Measurements from ENCODE around the gene ASAH2B. TPM values are rescaled to one million over a fixed set of nuclear protein-coding genes. Genes with fewer than 3 reads are reported as not detected.
"Not testable (repeated sequence)": the region's sequence is repeated elsewhere in the genome, so short reads cannot be mapped to it uniquely, and the experiment has no call there.

ASAH2B gene
- total RNA-seq: 1 to 10 TPM; 2.4 to 3.5 (median 3.1) TPM

- H3K27ac ChIP-seq: peak within 1 kb of the TSS; percentile 18 to 72 (median 62)
- H3K4me1 ChIP-seq: peaks cover 4 to 5% of the 10 kb centered on the region in 2 donors
- DNase-seq: peak; percentile 79 to 88
- H3K9me3 ChIP-seq: no peaks in the 10 kb centered on the region
- peak within 1 kb of the TSS; percentile 21 to 78 (median 71) for H3K4me3 ChIP-seq (replicated peaks in 1 of 3)
- WGBS, 2 donors: 1% methylated on average over 33 to 58 of the region's 62 CpGs
- H3K27me3 ChIP-seq: no peaks in the 10 kb centered on the region
- TF ChIP-seq CTCF (IDR thresholded peaks at IDR 0.05) (no peak), POLR2A (IDR thresholded peaks at IDR 0.05) (peak in 1 of 2 donors; percentile 49)
- intact Hi-C loops (cut with DNase I): no loop called here
- H3K36me3 ChIP-seq: no peaks in the 10 kb centered on the region
Measured at GRCh38 chr10:50739618-50740292, at the start of gene ASAH2B. TSS of gene ASAH2B (plus strand) at chr10:50739936. CDS start at chr10:50745131, 5,195 bp downstream.

- H3K27me3 ChIP-seq; intact Hi-C loops (cut with DNase I); H3K27ac ChIP-seq; H3K36me3 ChIP-seq; DNase-seq; H3K4me3 ChIP-seq (replicated peaks in 1 of 3); H3K9me3 ChIP-seq; H3K4me1 ChIP-seq: not testable (repeated sequence)
- 20 to 43% methylated on average over 1 of the region's 4 CpGs for WGBS, 2 donors
Measured at GRCh38 chr10:50697819-50698218, 41.9 kb upstream of the ASAH2B start.

- DNase-seq; H3K4me3 ChIP-seq (replicated peaks in 1 of 3); H3K9me3 ChIP-seq; H3K27ac ChIP-seq; intact Hi-C loops (cut with DNase I); H3K4me1 ChIP-seq; H3K27me3 ChIP-seq; H3K36me3 ChIP-seq: not testable (repeated sequence)
- WGBS, 2 donors: 100% methylated on average over 1 of the region's 5 CpGs; no CpG with 5 or more reads in 1 of the 2 donors
Measured at GRCh38 chr10:50701947-50702346, 37.8 kb upstream of the ASAH2B start.

- H3K9me3 ChIP-seq; H3K36me3 ChIP-seq; DNase-seq; H3K4me1 ChIP-seq; H3K27me3 ChIP-seq; H3K27ac ChIP-seq; H3K4me3 ChIP-seq (replicated peaks in 1 of 3); intact Hi-C loops (cut with DNase I): not testable (repeated sequence)
- WGBS, 2 donors: 79 to 96% methylated on average over 2 to 6 of the region's 7 CpGs
Measured at GRCh38 chr10:50702997-50703396, 36.7 kb upstream of the ASAH2B start.

GRCh38 chr10:50704436-50705079 lies 35.2 kb upstream of the ASAH2B start:
- H3K9me3 ChIP-seq; H3K4me1 ChIP-seq; H3K4me3 ChIP-seq (replicated peaks in 1 of 3); H3K27ac ChIP-seq; H3K36me3 ChIP-seq; intact Hi-C loops (cut with DNase I); H3K27me3 ChIP-seq: not testable (repeated sequence)
- peak; percentile 43 to 63 for DNase-seq
- 60 to 61% methylated on average over 4 to 5 of the region's 5 CpGs for WGBS, 2 donors

GRCh38 chr10:50706006-50706405 lies 33.7 kb upstream of the ASAH2B start:
- DNase-seq; H3K4me1 ChIP-seq; H3K9me3 ChIP-seq; H3K4me3 ChIP-seq (replicated peaks in 1 of 3); H3K36me3 ChIP-seq; intact Hi-C loops (cut with DNase I); H3K27me3 ChIP-seq; H3K27ac ChIP-seq: not testable (repeated sequence)
- WGBS, 2 donors: 77 to 83% methylated on average over 1 of the region's 1 CpG

GRCh38 chr10:50710241-50710640 lies 29.5 kb upstream of the ASAH2B start:
- intact Hi-C loops (cut with DNase I); H3K4me1 ChIP-seq; H3K27me3 ChIP-seq; H3K36me3 ChIP-seq; H3K4me3 ChIP-seq (replicated peaks in 1 of 3); H3K27ac ChIP-seq; H3K9me3 ChIP-seq; DNase-seq: not testable (repeated sequence)
- WGBS, 2 donors: 78 to 85% methylated on average over 7 to 11 of the region's 13 CpGs

- intact Hi-C loops (cut with DNase I); H3K27ac ChIP-seq; H3K4me1 ChIP-seq; H3K36me3 ChIP-seq; H3K4me3 ChIP-seq (replicated peaks in 1 of 3); H3K27me3 ChIP-seq; DNase-seq; H3K9me3 ChIP-seq: not testable (repeated sequence)
- WGBS, 2 donors: 62 to 64% methylated on average over 5 of the region's 5 CpGs
Measured at GRCh38 chr10:50723812-50724211, 15.9 kb upstream of the ASAH2B start.

GRCh38 chr10:50728112-50728511 lies 11.6 kb upstream of the ASAH2B start:
- intact Hi-C loops (cut with DNase I); DNase-seq; H3K4me1 ChIP-seq; H3K27ac ChIP-seq; H3K9me3 ChIP-seq; H3K36me3 ChIP-seq; H3K4me3 ChIP-seq (replicated peaks in 1 of 3); H3K27me3 ChIP-seq: not testable (repeated sequence)
- WGBS, 2 donors: 91 to 93% methylated on average over 2 of the region's 2 CpGs

- H3K36me3 ChIP-seq; H3K4me1 ChIP-seq; H3K9me3 ChIP-seq; DNase-seq; intact Hi-C loops (cut with DNase I); H3K27me3 ChIP-seq: not testable (repeated sequence)
- 69 to 85% methylated on average over 19 to 22 of the region's 23 CpGs for WGBS, 2 donors
- H3K27ac ChIP-seq: peak overlapping the region in 2 of 3 donors; percentile 62 to 72
- peak overlapping the region; percentile 21 to 78 (median 71) for H3K4me3 ChIP-seq (replicated peaks in 1 of 3)
Measured at GRCh38 chr10:50738987-50739617, 634 bp upstream of the ASAH2B start.

Data from thyroid gland (tissue), 4 donors.